SH-SY5Y (cell line): ENCODE data around the gene SMCR8.

Experiments
- GATA2 ChIP-seq: IDR thresholded peaks from 2 replicates; pipeline ENCODE4 v1.6.1; 2011; ENCODE audit warnings: mild to moderate bottlenecking, low read depth, low read length
- GATA3 ChIP-seq: IDR thresholded peaks from 2 replicates; pipeline ENCODE4 v1.6.1; 2011; ENCODE audit warnings: low read depth, mild to moderate bottlenecking, low read length, moderate library complexity

DNA sequence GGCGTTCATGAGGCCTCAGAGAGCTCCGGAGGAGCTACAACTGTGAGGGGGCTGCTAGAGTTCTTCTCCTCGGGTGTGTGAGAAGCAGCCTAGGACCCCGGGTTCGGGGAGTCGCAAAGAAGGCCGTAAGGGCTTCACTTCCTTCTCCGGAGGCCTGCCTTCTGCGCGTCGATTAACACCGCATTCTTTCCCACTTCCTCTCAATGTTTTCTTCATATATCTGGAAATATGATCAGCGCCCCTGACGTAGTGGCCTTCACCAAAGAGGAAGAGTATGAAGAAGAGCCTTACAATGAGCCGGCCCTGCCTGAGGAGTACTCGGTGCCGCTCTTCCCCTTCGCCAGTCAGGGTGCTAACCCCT is 449 bp downstream of the SMCR8 start:
- TF ChIP-seq GATA3 (no peak), GATA2 (no peak)
